Activated CD8-positive, alpha-beta memory T cell treated with anti-CD3 and anti-CD28 coated beads, Interleukin-2, amount 50 U/mL, for 1 hour (primary cell): ENCODE data around the gene SCN2B.
A peak's percentile ranks its signal among the peaks of the same experiment; 100 is the strongest.
"Not testable (repeated sequence)": the region's sequence is repeated elsewhere in the genome, so short reads cannot be mapped to it uniquely, and the experiment has no call there.

Experiments used
- DNase-seq: peaks from one replicate; pipeline ENCODE4 v3.0.0-alpha.2; 2020; ENCODE audit errors: extremely low read depth

Gene SCN2B

GRCh38 chr11:118206391-118207031 lies 30.1 kb upstream of the SCN2B start:
- no peak for DNase-seq

- no peak for DNase-seq
These were observed 29.4 kb upstream of the SCN2B start for GRCh38 chr11:118205606-118206378.

- no peak for DNase-seq
These were observed 26.4 kb upstream of the SCN2B start for GRCh38 chr11:118202599-118203422.

- no peak for DNase-seq
These were observed 25.5 kb upstream of the SCN2B start for GRCh38 chr11:118201966-118202365.

GRCh38 chr11:118200901-118201680 lies 24.7 kb upstream of the SCN2B start:
- DNase-seq, result peak; percentile 58

GRCh38 chr11:118200497-118200896 lies 24.1 kb upstream of the SCN2B start:
- no peak for DNase-seq

GRCh38 chr11:118199135-118199534 lies 22.7 kb upstream of the SCN2B start:
- DNase-seq, result no peak

GRCh38 chr11:118198370-118198769 lies 21.9 kb upstream of the SCN2B start:
- DNase-seq, result peak; percentile 66

GRCh38 chr11:118194835-118195627 lies 18.6 kb upstream of the SCN2B start:
- no peak for DNase-seq

GRCh38 chr11:118193910-118194566 lies 17.6 kb upstream of the SCN2B start:
- no peak for DNase-seq

GRCh38 chr11:118192817-118193216 lies 16.4 kb upstream of the SCN2B start:
- DNase-seq, result not testable (repeated sequence)

GRCh38 chr11:118190942-118191506 lies 14.6 kb upstream of the SCN2B start:
- not testable (repeated sequence) for DNase-seq

- DNase-seq, result no peak
These were observed 10.1 kb upstream of the SCN2B start for GRCh38 chr11:118186346-118187107.

- no peak for DNase-seq
These were observed 8.5 kb upstream of the SCN2B start for GRCh38 chr11:118184784-118185579.

GRCh38 chr11:118183691-118184090 lies 7.3 kb upstream of the SCN2B start:
- not testable (repeated sequence) for DNase-seq

GRCh38 chr11:118180300-118180703 lies 3.9 kb upstream of the SCN2B start:
- DNase-seq, result no peak

GRCh38 chr11:118176778-118177134 lies 317 bp upstream of the SCN2B start:
- DNase-seq, result no peak
